ENCODE data around the gene PLA2G1B.

DNA sequence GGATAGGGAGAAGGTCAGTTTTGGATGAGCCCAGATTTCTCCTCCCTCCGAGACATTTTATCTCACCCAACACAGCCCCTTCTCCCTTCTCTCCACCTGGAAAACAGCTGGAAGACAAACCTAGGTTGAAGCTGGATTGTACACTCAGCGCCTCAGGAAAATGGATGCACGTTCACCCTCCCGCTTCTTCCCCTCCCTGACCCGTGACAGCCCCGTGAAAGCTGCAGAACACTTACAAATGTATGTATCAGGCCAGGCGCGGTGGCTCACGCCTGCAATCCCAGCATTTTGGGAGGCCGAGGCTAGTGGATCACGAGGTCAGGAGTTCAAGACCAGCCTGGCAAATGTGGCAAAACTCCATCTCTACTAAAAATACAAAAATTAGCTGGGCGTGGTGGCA lies 40.1 kb downstream of the PLA2G1B start:
- TF ChIP-seq EZH2 (IDR thresholded peaks at IDR 0.05; ENCODE audit: insufficient read depth, poor library complexity, severe bottlenecking), result no peak
- TF ChIP-seq EZH2phosphoT487 (IDR thresholded peaks at IDR 0.05; ENCODE audit: insufficient read depth, low read depth), result no peak

All from GM23248 (cell line).